Omental fat pad (tissue), 4 donors: Measurements from ENCODE around the gene NAALADL2. TPM values are rescaled to one million over a fixed set of nuclear protein-coding genes. Genes with fewer than 3 reads are reported as not detected.

Experiments
- ATAC-seq: fragments of 150-250 bp; one replicate; pipeline ENCODE4 v1.9.1; 2016; ENCODE audit warnings: mild to moderate bottlenecking, moderate library complexity; ENCODE audit not compliant: low FRiP score
- DNase-seq: peaks from one replicate; pipeline ENCODE4 v3.0.0-alpha.2; 2019; ENCODE audit warnings: low spot score
- CTCF ChIP-seq, 3 donors: fragments of 450-650 bp; IDR thresholded peaks; one replicate each; pipeline ENCODE4 v1.5.1; 2016 to 2017; ENCODE audit warnings: antibody characterized with exemption in 3 of 3, mild to moderate bottlenecking in 3 of 3, moderate library complexity in 2 of 3
- total RNA-seq, 4 donors: library from RNA; depleted of rRNA; stranded (reverse); fragments of >200 nt; gene quantifications; one replicate each; pipeline ENCODE4 v1.1.0, GENCODE V29; 2016

The NAALADL2 gene
- total RNA-seq, 4 donors from 2014 or later: 6.5 to 15.1 (median 8.0) TPM

GRCh38 chr3:175585898-175586297 is 726.8 kb downstream of the NAALADL2 start:
- TF ChIP-seq CTCF (IDR thresholded peaks at IDR 0.05): no peak
- no peak for ATAC-seq
- DNase-seq: no peak

GRCh38 chr3:175590745-175591144 is 731.6 kb downstream of the NAALADL2 start:
- DNase-seq (no peak), ATAC-seq (no peak)
- TF ChIP-seq CTCF (IDR thresholded peaks at IDR 0.05): no peak

- no peak for TF ChIP-seq CTCF (IDR thresholded peaks at IDR 0.05)
- DNase-seq (no peak), ATAC-seq (no peak)
Observed at GRCh38 chr3:175591375-175591774, 732.2 kb downstream of the NAALADL2 start.

GRCh38 chr3:175593331-175593730 is 734.2 kb downstream of the NAALADL2 start:
- TF ChIP-seq CTCF (IDR thresholded peaks at IDR 0.05): no peak
- ATAC-seq: no peak

GRCh38 chr3:175598740-175599139 is 739.6 kb downstream of the NAALADL2 start:
- DNase-seq (no peak), ATAC-seq (no peak)
- TF ChIP-seq CTCF (IDR thresholded peaks at IDR 0.05): no peak

More at GRCh38 chr3:175593331-175593730, 734.2 kb downstream of the NAALADL2 start:
- DNase-seq: no peak

- no peak for ATAC-seq
- TF ChIP-seq CTCF (IDR thresholded peaks at IDR 0.05): no peak
- DNase-seq: no peak
Observed at GRCh38 chr3:175601521-175601920, 742.4 kb downstream of the NAALADL2 start.

GRCh38 chr3:175605851-175606250 is 746.7 kb downstream of the NAALADL2 start:
- TF ChIP-seq CTCF (IDR thresholded peaks at IDR 0.05): no peak
- DNase-seq (no peak), ATAC-seq (no peak)
